Measurements from ENCODE around the gene APOBEC3B.

DNA sequence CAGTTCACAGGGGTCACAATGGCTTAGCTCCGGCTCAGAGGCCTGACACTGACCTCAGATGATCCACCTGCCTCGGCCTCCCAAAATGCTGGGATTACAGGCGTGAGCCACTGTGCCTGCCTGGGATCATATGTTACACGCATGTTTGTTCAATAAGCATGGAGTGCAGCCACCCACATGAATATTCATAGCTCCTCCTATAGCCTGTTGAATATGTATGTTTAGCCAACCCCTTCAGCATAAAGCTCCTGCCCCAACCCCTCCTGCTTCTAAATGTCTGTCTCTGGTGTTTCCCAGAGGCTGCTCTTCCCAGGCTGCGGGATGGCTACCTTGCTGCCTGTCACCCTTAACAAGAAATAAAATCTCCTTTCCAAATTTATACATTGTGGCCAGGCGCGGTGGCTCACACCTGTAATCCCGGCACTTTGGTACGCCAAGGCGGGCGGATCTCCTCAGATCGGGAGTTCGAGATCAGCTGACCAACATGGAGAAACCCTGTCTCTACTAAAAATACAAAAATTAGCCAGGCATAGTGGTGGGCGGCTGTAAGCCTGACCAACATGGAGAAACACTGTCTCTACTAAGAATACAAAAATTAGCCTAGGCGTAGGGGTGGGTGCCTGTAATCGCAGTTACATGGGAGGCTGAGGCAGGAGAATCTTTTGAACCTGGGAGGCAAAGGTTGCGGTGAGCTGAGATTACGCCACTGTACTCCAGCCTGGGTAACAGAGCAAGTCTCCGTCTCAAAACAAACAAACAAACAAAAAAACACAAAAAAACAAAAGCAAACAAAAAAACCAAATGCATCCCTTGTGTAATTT is 57.4 kb downstream of the APOBEC3B start:
- TF ChIP-seq, protein P1, sequence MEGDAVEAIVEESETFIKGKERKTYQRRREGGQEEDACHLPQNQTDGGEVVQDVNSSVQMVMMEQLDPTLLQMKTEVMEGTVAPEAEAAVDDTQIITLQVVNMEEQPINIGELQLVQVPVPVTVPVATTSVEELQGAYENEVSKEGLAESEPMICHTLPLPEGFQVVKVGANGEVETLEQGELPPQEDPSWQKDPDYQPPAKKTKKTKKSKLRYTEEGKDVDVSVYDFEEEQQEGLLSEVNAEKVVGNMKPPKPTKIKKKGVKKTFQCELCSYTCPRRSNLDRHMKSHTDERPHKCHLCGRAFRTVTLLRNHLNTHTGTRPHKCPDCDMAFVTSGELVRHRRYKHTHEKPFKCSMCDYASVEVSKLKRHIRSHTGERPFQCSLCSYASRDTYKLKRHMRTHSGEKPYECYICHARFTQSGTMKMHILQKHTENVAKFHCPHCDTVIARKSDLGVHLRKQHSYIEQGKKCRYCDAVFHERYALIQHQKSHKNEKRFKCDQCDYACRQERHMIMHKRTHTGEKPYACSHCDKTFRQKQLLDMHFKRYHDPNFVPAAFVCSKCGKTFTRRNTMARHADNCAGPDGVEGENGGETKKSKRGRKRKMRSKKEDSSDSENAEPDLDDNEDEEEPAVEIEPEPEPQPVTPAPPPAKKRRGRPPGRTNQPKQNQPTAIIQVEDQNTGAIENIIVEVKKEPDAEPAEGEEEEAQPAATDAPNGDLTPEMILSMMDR (IDR thresholded peaks at IDR 0.05) = no peak
- no peak for TF ChIP-seq POLR2A (IDR thresholded peaks at IDR 0.05)
